PC-3 (cell line): ENCODE data around the gene DBH. TPM values are rescaled to one million over a fixed set of nuclear protein-coding genes. Genes with fewer than 3 reads are reported as not detected.

ENCODE experiments used
- ATAC-seq: fragments of 200-7000 bp; cut with Tn5 transposase; 2 replicates; pipeline ENCODE4 v1.9.1; 2020; ENCODE audit warnings: mild to moderate bottlenecking, moderate library complexity
- BruUV-seq: library from RNA; stranded (reverse); fragments of 400-500 nt; replicated peaks from 2 replicates; lab custom pipeline; 2021; lab: Mats Ljungman, UMichigan
- CTCF ChIA-PET: fragments of 300-600 bp; sonication (Branson Sonifier 250); formaldehyde crosslinking; loops from one replicate; lab custom pipeline; 2022; ENCODE audit warnings: antibody characterized with exemption; lab: Charles Lee
- POLR2A ChIA-PET: fragments of 300-600 bp; sonication (Branson Sonifier 250); formaldehyde crosslinking; loops from one replicate; lab custom pipeline; 2022; ENCODE audit warnings: antibody characterized with exemption; ENCODE audit not compliant: unreplicated experiment; lab: Charles Lee
- DNase-seq: peaks from one replicate; pipeline ENCODE4 v3.0.0-alpha.2; 2015
- H2AFZ ChIP-seq: fragments of 300-600 bp; sonication (generic); 2 replicates; pipeline ENCODE4 v1.6.0; 2016; ENCODE audit warnings: antibody characterized with exemption, low read length
- H3F3A ChIP-seq: fragments of 300-600 bp; sonication (generic); one replicate; pipeline ENCODE4 v1.6.0; 2017; ENCODE audit warnings: antibody characterized with exemption, low read length, control low read depth, mild to moderate bottlenecking; ENCODE audit not compliant: unreplicated experiment
- H3K27ac ChIP-seq: fragments of 300-600 bp; sonication (generic); 2 replicates; pipeline ENCODE4 v1.5.1; 2016; ENCODE audit warnings: mild to moderate bottlenecking, low read length
- H3K27me3 ChIP-seq: fragments of 300-600 bp; sonication (generic); 2 replicates; pipeline ENCODE4 v1.6.1; 2016; ENCODE audit warnings: low read length, mixed read lengths
- H3K36me3 ChIP-seq: fragments of 300-600 bp; sonication (generic); 2 replicates; pipeline ENCODE4 v1.6.1; 2016; ENCODE audit warnings: low read depth, mixed run types, low read length, mixed read lengths
- H3K4me1 ChIP-seq: fragments of 300-600 bp; sonication (generic); 2 replicates; pipeline ENCODE4 v1.5.1; 2016; ENCODE audit warnings: low read length; ENCODE audit not compliant: insufficient read depth
- H3K4me2 ChIP-seq: fragments of 300-600 bp; sonication (generic); 2 replicates; pipeline ENCODE4 v1.6.0; 2016; ENCODE audit warnings: low read length
- H3K4me3 ChIP-seq: fragments of 300-600 bp; sonication (generic); 2 replicates; pipeline ENCODE4 v1.5.1; 2016; ENCODE audit warnings: mild to moderate bottlenecking, low read length, mixed read lengths
- H3K79me2 ChIP-seq: fragments of 300-600 bp; sonication (generic); 2 replicates; pipeline ENCODE4 v1.6.1; 2017; ENCODE audit warnings: low read length, mixed read lengths
- H3K9ac ChIP-seq: fragments of 300-600 bp; sonication (generic); 2 replicates; pipeline ENCODE4 v1.6.0; 2016; ENCODE audit warnings: mild to moderate bottlenecking, low read length
- H3K9me2 ChIP-seq: fragments of 300-600 bp; sonication (generic); replicated peaks from 2 replicates; pipeline ENCODE4 v1.6.1; 2016; ENCODE audit warnings: mixed run types, low read length, mixed read lengths
- H3K9me3 ChIP-seq: fragments of 300-600 bp; sonication (generic); 2 replicates; pipeline ENCODE4 v1.6.1; 2016; ENCODE audit warnings: low read length, mixed read lengths
- H4K20me1 ChIP-seq: fragments of 300-600 bp; sonication (generic); 2 replicates; pipeline ENCODE4 v1.6.1; 2016; ENCODE audit warnings: low read length, mixed read lengths
- EZH2 ChIP-seq: fragments of 300-600 bp; sonication (generic); IDR thresholded peaks from one replicate; pipeline ENCODE4 v1.6.1; 2017; ENCODE audit warnings: antibody characterized with exemption, mild to moderate bottlenecking, low read length; ENCODE audit not compliant: unreplicated experiment
- EZH2phosphoT487 ChIP-seq: fragments of 300-600 bp; sonication (generic); IDR thresholded peaks from 2 replicates; pipeline ENCODE4 v1.6.1; 2018; ENCODE audit warnings: mild to moderate bottlenecking, antibody characterized with exemption, low read length, borderline replicate concordance
- intact Hi-C: fragments of 100-400 bp; cut with micrococcal nuclease; formaldehyde crosslinking; loops from 2 replicates; pipeline ENCODE4 v1.9.0; 2023
- total RNA-seq: library from RNA; depleted of rRNA; stranded (reverse); fragments of >200 nt; gene quantifications from 2 replicates; pipeline ENCODE4 v1.2.3, GENCODE V29; 2014
- TF ChIP-seq, protein P1 (sequence below): fragments of 300-600 bp; sonication (generic); conservative IDR thresholded peaks from 2 replicates; pipeline ENCODE4 v1.5.1; 2017; ENCODE audit warnings: antibody characterized with exemption, low read depth, mild to moderate bottlenecking, low read length

The DBH gene
- total RNA-seq, 1 experiment from 2014 or later, result not detected

DNA sequence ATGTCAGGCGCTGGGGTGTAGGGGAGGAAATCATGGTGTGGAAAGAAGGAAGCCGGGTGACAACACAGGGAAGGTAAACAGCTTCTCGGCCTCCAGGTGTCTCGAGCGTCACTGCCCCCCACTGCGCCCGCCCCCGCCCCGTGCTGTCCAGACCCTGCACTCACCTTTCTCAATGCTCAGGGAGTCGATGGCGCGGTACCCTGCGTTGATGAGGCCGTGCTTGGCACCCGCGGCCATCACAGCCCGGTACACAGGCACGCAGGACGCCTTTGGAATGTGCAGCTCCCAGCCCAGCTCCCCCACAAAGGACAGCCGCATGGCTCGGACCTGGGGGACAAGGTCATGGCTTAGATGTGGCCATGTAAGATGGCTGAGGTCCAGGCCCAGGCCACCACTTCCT, 35.2 kb downstream of the DBH start:
- H4K20me1 ChIP-seq, result no peaks in the 10 kb centered on the region
- H3K9ac ChIP-seq, result no peak overlapping the region
- H3K9me2 ChIP-seq, result no peaks in the 10 kb centered on the region
- H3F3A ChIP-seq, result no peaks in the 10 kb centered on the region
- H3K36me3 ChIP-seq, result no peaks in the 10 kb centered on the region
- DNase-seq (no peak), ATAC-seq (no peak)
- H3K9me3 ChIP-seq, result no peaks in the 10 kb centered on the region
- no peak overlapping the region for H3K4me2 ChIP-seq
- TF ChIP-seq EZH2 (no peak), EZH2phosphoT487 (no peak)
- TF ChIP-seq, protein P1, sequence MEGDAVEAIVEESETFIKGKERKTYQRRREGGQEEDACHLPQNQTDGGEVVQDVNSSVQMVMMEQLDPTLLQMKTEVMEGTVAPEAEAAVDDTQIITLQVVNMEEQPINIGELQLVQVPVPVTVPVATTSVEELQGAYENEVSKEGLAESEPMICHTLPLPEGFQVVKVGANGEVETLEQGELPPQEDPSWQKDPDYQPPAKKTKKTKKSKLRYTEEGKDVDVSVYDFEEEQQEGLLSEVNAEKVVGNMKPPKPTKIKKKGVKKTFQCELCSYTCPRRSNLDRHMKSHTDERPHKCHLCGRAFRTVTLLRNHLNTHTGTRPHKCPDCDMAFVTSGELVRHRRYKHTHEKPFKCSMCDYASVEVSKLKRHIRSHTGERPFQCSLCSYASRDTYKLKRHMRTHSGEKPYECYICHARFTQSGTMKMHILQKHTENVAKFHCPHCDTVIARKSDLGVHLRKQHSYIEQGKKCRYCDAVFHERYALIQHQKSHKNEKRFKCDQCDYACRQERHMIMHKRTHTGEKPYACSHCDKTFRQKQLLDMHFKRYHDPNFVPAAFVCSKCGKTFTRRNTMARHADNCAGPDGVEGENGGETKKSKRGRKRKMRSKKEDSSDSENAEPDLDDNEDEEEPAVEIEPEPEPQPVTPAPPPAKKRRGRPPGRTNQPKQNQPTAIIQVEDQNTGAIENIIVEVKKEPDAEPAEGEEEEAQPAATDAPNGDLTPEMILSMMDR, result no peak
- BruUV-seq, result no TSS peak
- no peak overlapping the region for H2AFZ ChIP-seq
- H3K4me1 ChIP-seq, result no peaks in the 10 kb centered on the region
- intact Hi-C loops, result no loop called here
- H3K4me3 ChIP-seq, result no peak overlapping the region
- CTCF ChIA-PET, result no interaction called here
- H3K27ac ChIP-seq, result no peak overlapping the region
- POLR2A ChIA-PET, result no interaction called here
- no peaks in the 10 kb centered on the region for H3K27me3 ChIP-seq
- no peaks in the 10 kb centered on the region for H3K79me2 ChIP-seq

DNA sequence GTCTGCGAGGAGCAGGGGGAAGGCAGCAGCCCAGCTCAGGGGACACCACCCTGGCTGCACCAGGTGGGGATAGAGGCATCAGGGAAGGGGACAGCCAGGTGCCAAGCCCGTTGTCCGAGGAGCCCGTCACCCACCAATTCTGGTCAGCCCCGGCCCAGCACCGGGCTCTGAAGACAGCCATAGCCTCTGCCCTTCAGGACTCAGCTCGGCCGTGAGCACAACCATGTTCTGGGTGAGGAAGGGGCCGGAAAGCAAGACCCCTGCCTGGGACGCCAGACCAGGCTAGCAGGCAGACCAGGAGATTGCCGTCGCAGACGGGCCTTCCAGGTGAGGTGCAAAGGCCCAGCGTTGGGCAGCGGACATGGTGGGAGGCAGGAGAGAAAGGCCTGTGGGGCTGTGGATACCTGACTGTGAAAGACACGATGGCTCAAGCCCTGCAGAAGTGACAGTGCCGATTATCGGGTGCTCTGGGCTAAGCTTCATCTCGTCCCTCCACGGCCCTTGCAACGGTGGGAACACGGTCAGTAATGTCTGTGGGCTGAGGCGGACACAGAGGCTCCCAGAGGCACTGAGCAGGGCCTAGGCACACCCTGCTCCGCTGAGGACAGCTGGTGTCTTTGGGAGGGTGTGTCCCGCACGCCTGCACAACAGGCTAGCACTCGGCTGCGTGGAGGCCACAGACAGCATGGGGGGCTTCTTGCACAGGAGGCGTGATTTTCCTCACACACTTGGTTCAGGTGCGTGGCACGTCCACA, 36.5 kb downstream of the DBH start:
- no TSS peak for BruUV-seq
- ATAC-seq (no peak), DNase-seq (no peak)
- POLR2A ChIA-PET, result no interaction called here
- no peak overlapping the region for H3K4me3 ChIP-seq
- no peak for TF ChIP-seq EZH2
- TF ChIP-seq, protein P1, result no peak
- no peak for TF ChIP-seq EZH2phosphoT487
- H3K27ac ChIP-seq, result no peak overlapping the region
- no peaks in the 10 kb centered on the region for H3K79me2 ChIP-seq
- H3K4me1 ChIP-seq, result no peaks in the 10 kb centered on the region
- no peaks in the 10 kb centered on the region for H4K20me1 ChIP-seq
- intact Hi-C loops, result no loop called here
- CTCF ChIA-PET, result no interaction called here
- no peaks in the 10 kb centered on the region for H3K27me3 ChIP-seq
- no peak overlapping the region for H2AFZ ChIP-seq
- H3F3A ChIP-seq, result no peaks in the 10 kb centered on the region
- no peak overlapping the region for H3K4me2 ChIP-seq
- no peaks in the 10 kb centered on the region for H3K36me3 ChIP-seq
- no peaks in the 10 kb centered on the region for H3K9me2 ChIP-seq
- no peak overlapping the region for H3K9ac ChIP-seq
- H3K9me3 ChIP-seq, result no peaks in the 10 kb centered on the region

DNA sequence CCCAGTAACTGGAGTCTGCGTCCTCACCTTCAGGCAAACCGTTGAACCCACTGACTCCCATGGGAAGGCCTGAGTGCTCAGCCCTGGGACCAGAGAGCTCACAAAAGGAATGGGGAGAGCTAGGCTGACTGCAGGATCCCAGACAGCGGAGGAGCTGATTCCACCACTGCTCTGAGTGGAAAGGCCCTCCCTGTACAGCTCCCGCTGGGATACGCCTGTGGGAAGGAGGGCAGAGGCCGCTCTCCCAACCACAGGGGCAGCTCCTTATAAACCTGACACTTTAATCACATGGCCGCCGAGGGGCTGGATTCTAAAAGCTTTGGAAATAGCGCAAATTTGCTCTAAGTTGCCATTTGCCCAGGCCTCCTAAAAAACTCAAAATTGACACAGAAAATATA, 37.1 kb downstream of the DBH start:
- CTCF ChIA-PET, result no interaction called here

More for the DNA sequence above, 37.1 kb downstream of the DBH start:
- intact Hi-C loops, result no loop called here
- Histone ChIP-seq H3K4me3 (no peak overlapping the region), H3K4me1 (no peaks in the 10 kb centered on the region), H3K4me2 (no peak overlapping the region), H4K20me1 (no peaks in the 10 kb centered on the region), H3K27me3 (no peaks in the 10 kb centered on the region), H3F3A (no peaks in the 10 kb centered on the region), H3K9me2 (no peaks in the 10 kb centered on the region), H3K79me2 (no peaks in the 10 kb centered on the region), H2AFZ (no peak overlapping the region), H3K9me3 (no peaks in the 10 kb centered on the region), H3K36me3 (no peaks in the 10 kb centered on the region), H3K9ac (no peak overlapping the region), H3K27ac (no peak overlapping the region)
- ATAC-seq (no peak), DNase-seq (no peak)
- POLR2A ChIA-PET, result no interaction called here
- BruUV-seq, result no TSS peak
- TF ChIP-seq EZH2phosphoT487 (no peak), EZH2 (no peak)
- TF ChIP-seq, protein P1, result no peak
